ENCODE measurements around the gene SLC9C1.

The SLC9C1 gene

GRCh38 chr3:112175037-112175436 lies 119.0 kb downstream of the SLC9C1 start:
- TF ChIP-seq CTCF (IDR thresholded peaks at IDR 0.05; ENCODE audit: insufficient read depth, low read depth, low read length, missing control alignments): no peak
- H3K4me3 ChIP-seq (ENCODE audit: low read length): no peak overlapping the region
- DNase-seq (ENCODE audit: low read depth): no peak

- no peak for DNase-seq (ENCODE audit: low read depth)
- TF ChIP-seq CTCF (IDR thresholded peaks at IDR 0.05; ENCODE audit: insufficient read depth, low read depth, low read length, missing control alignments): no peak
- H3K4me3 ChIP-seq (ENCODE audit: low read length): no peak overlapping the region
Measured at GRCh38 chr3:112171144-112171543, 122.9 kb downstream of the SLC9C1 start.

GRCh38 chr3:112170046-112170445 lies 124.0 kb downstream of the SLC9C1 start:
- H3K4me3 ChIP-seq (ENCODE audit: low read length): no peak overlapping the region
- DNase-seq (ENCODE audit: low read depth): no peak
- no peak for TF ChIP-seq CTCF (IDR thresholded peaks at IDR 0.05; ENCODE audit: insufficient read depth, low read depth, low read length, missing control alignments)

GRCh38 chr3:112167758-112168157 lies 126.3 kb downstream of the SLC9C1 start:
- no peak overlapping the region for H3K4me3 ChIP-seq (ENCODE audit: low read length)
- TF ChIP-seq CTCF (IDR thresholded peaks at IDR 0.05; ENCODE audit: insufficient read depth, low read depth, low read length, missing control alignments): no peak
- DNase-seq (ENCODE audit: low read depth): no peak

GRCh38 chr3:112149136-112149535 lies 144.9 kb downstream of the SLC9C1 start:
- no peak for TF ChIP-seq CTCF (IDR thresholded peaks at IDR 0.05; ENCODE audit: insufficient read depth, low read depth, low read length, missing control alignments)
- no peak overlapping the region for H3K4me3 ChIP-seq (ENCODE audit: low read length)
- DNase-seq (ENCODE audit: low read depth): peak; percentile 99

- H3K4me3 ChIP-seq (ENCODE audit: low read length): no peak overlapping the region
- TF ChIP-seq CTCF (IDR thresholded peaks at IDR 0.05; ENCODE audit: insufficient read depth, low read depth, low read length, missing control alignments): no peak
Measured at GRCh38 chr3:112143689-112144088, 150.3 kb downstream of the SLC9C1 start.

GRCh38 chr3:112143251-112143650 lies 150.8 kb downstream of the SLC9C1 start:
- DNase-seq (ENCODE audit: low read depth): peak; percentile 84
- no peak for TF ChIP-seq CTCF (IDR thresholded peaks at IDR 0.05; ENCODE audit: insufficient read depth, low read depth, low read length, missing control alignments)
- H3K4me3 ChIP-seq (ENCODE audit: low read length): no peak overlapping the region

More at GRCh38 chr3:112143689-112144088, 150.3 kb downstream of the SLC9C1 start:
- peak; percentile 56 for DNase-seq (ENCODE audit: low read depth)
